ENCODE data around the gene CALD1.

- no peak for TF ChIP-seq CTCF (IDR thresholded peaks at IDR 0.05)
- no peak for TF ChIP-seq POLR2A (IDR thresholded peaks at IDR 0.05)
- no peak for TF ChIP-seq EP300 (IDR thresholded peaks at IDR 0.05; ENCODE audit: low read depth)
Measured at GRCh38 chr7:134737566-134738345, 41.7 kb upstream of the CALD1 start.
